Measurements from ENCODE around the gene KCNQ4. TPM values are rescaled to one million over a fixed set of nuclear protein-coding genes. Genes with fewer than 3 reads are reported as not detected.

Gene KCNQ4
- polyA plus RNA-seq, 1 donor from 2014 or later: not detected

- H3K36me3 ChIP-seq (ENCODE audit: insufficient read depth, low read length): peaks cover 6% of the 10 kb centered on the region
- no peaks in the 10 kb centered on the region for H3F3A ChIP-seq (ENCODE audit: insufficient read depth, low read length, poor library complexity, severe bottlenecking)
- H3K79me2 ChIP-seq (replicated peaks; ENCODE audit: insufficient read depth, low read length): no peaks in the 10 kb centered on the region
- no peak overlapping the region for H3K4me2 ChIP-seq (ENCODE audit: low read length)
- H3K9ac ChIP-seq (ENCODE audit: low read length): no peak overlapping the region
- H3K27me3 ChIP-seq (ENCODE audit: insufficient read depth, low read depth, low read length): peaks cover 24% of the 10 kb centered on the region
- no peaks in the 10 kb centered on the region for H3K9me2 ChIP-seq (ENCODE audit: insufficient read depth, low read length)
- H3K4me3 ChIP-seq (ENCODE audit: low read length): no peak overlapping the region
- peaks cover 5% of the 10 kb centered on the region for H3K9me3 ChIP-seq (ENCODE audit: low read length)
- H2AFZ ChIP-seq (ENCODE audit: low read depth, low read length): no peak overlapping the region
- TF ChIP-seq MXI1 (conservative IDR thresholded peaks at IDR 0.05; ENCODE audit: poor library complexity, severe bottlenecking) (no peak), REST (IDR thresholded peaks at IDR 0.05; ENCODE audit: borderline replicate concordance) (no peak), SMC3 (conservative IDR thresholded peaks at IDR 0.05; ENCODE audit: poor library complexity) (no peak), EZH2 (IDR thresholded peaks at IDR 0.05; ENCODE audit: borderline replicate concordance, insufficient read depth, low read length, poor library complexity, severe bottlenecking) (no peak), POLR2AphosphoS5 (IDR thresholded peaks at IDR 0.05) (no peak), RAD21 (conservative IDR thresholded peaks at IDR 0.05) (no peak)
- H3K27ac ChIP-seq (ENCODE audit: low read length): no peak overlapping the region
- H4K20me1 ChIP-seq (ENCODE audit: insufficient read depth): no peaks in the 10 kb centered on the region
These were observed 2.6 kb upstream of the KCNQ4 start for GRCh38 chr1:40780678-40781607.

GRCh38 chr1:40781608-40781971 is 2.0 kb upstream of the KCNQ4 start:
- Histone ChIP-seq H3K27ac (ENCODE audit: low read length) (no peak overlapping the region), H3K79me2 (replicated peaks; ENCODE audit: insufficient read depth, low read length) (no peaks in the 10 kb centered on the region), H3F3A (ENCODE audit: insufficient read depth, low read length, poor library complexity, severe bottlenecking) (no peaks in the 10 kb centered on the region), H3K27me3 (ENCODE audit: insufficient read depth, low read depth, low read length) (peaks cover 24% of the 10 kb centered on the region), H4K20me1 (ENCODE audit: insufficient read depth) (no peaks in the 10 kb centered on the region), H3K36me3 (ENCODE audit: insufficient read depth, low read length) (peaks cover under 1% of the 10 kb centered on the region), H2AFZ (ENCODE audit: low read depth, low read length) (no peak overlapping the region), H3K9me2 (ENCODE audit: insufficient read depth, low read length) (no peaks in the 10 kb centered on the region), H3K4me3 (ENCODE audit: low read length) (no peak overlapping the region), H3K4me2 (ENCODE audit: low read length) (no peak overlapping the region), H3K9me3 (ENCODE audit: low read length) (peaks cover 3% of the 10 kb centered on the region), H3K9ac (ENCODE audit: low read length) (no peak overlapping the region)
- TF ChIP-seq CTCF (IDR thresholded peaks at IDR 0.05; ENCODE audit: poor library complexity, severe bottlenecking): no peak
- TF ChIP-seq RAD21 (conservative IDR thresholded peaks at IDR 0.05): no peak
- no peak for TF ChIP-seq MXI1 (conservative IDR thresholded peaks at IDR 0.05; ENCODE audit: poor library complexity, severe bottlenecking)
- TF ChIP-seq REST (IDR thresholded peaks at IDR 0.05; ENCODE audit: borderline replicate concordance): no peak
- no peak for TF ChIP-seq EZH2 (IDR thresholded peaks at IDR 0.05; ENCODE audit: borderline replicate concordance, insufficient read depth, low read length, poor library complexity, severe bottlenecking)
- TF ChIP-seq TAF1 (IDR thresholded peaks at IDR 0.05; ENCODE audit: low read depth): no peak
- no peak for TF ChIP-seq EP300 (conservative IDR thresholded peaks at IDR 0.05; ENCODE audit: poor library complexity, severe bottlenecking)
- TF ChIP-seq SMC3 (conservative IDR thresholded peaks at IDR 0.05; ENCODE audit: poor library complexity): no peak
- no peak for TF ChIP-seq POLR2AphosphoS5 (IDR thresholded peaks at IDR 0.05)
